MCF 10A (cell line): ENCODE results near the gene FILIP1. TPM values are rescaled to one million over a fixed set of nuclear protein-coding genes. Genes with fewer than 3 reads are reported as not detected.

Experiments
- BruUV-seq: library from RNA; stranded (reverse); fragments of 400-500 nt; replicated peaks from 2 replicates; lab custom pipeline; 2021; lab: Mats Ljungman, UMichigan
- CTCF ChIA-PET: fragments of 300-600 bp; sonication (Branson Sonifier 250); formaldehyde crosslinking; extraction: SDS; loops from one replicate; lab custom pipeline; 2021; ENCODE audit warnings: antibody characterized with exemption, inconsistent platforms; lab: Yijun Ruan, JAX
- POLR2A ChIA-PET: fragments of 300-600, 350-650 bp; sonication (Branson Sonifier 250); formaldehyde crosslinking; extraction: SDS; loops from one replicate; lab custom pipeline; 2020; ENCODE audit warnings: antibody characterized with exemption, inconsistent platforms; lab: Yijun Ruan, JAX
- DNase-seq: peaks from one replicate; pipeline ENCODE4 v3.0.0-alpha.2; 2018; ENCODE audit not compliant: unreplicated experiment
- H3K27ac Mint-ChIP-seq: one replicate; pipeline ENCODE4 v1.8.0; 2022; ENCODE audit warnings: mild to moderate bottlenecking, low read depth, mixed read lengths; ENCODE audit not compliant: unreplicated experiment
- H3K27me3 Mint-ChIP-seq: one replicate; pipeline ENCODE4 v1.8.0; 2022; ENCODE audit warnings: mixed read lengths; ENCODE audit not compliant: insufficient read depth, unreplicated experiment
- H3K36me3 Mint-ChIP-seq: one replicate; pipeline ENCODE4 v1.8.0; 2022; ENCODE audit warnings: mild to moderate bottlenecking, moderate library complexity, mixed read lengths; ENCODE audit not compliant: insufficient read depth, unreplicated experiment
- H3K4me1 Mint-ChIP-seq: one replicate; pipeline ENCODE4 v1.8.0; 2022; ENCODE audit warnings: mixed read lengths; ENCODE audit not compliant: insufficient read depth, unreplicated experiment
- H3K4me3 Mint-ChIP-seq: one replicate; pipeline ENCODE4 v1.8.0; 2022; ENCODE audit warnings: mild to moderate bottlenecking, moderate library complexity, mixed read lengths; ENCODE audit not compliant: unreplicated experiment
- H3K9me3 Mint-ChIP-seq: one replicate; pipeline ENCODE4 v1.8.0; 2022; ENCODE audit warnings: mixed read lengths; ENCODE audit not compliant: unreplicated experiment
- CTCF ChIP-seq: fragments of 200-600 bp; IDR thresholded peaks from one replicate; pipeline ENCODE4 v1.8.0; 2022; ENCODE audit warnings: antibody characterized with exemption, mild to moderate bottlenecking; ENCODE audit not compliant: unreplicated experiment
- intact Hi-C: fragments of 100-400 bp; cut with micrococcal nuclease; formaldehyde crosslinking; loops from 2 replicates; pipeline ENCODE4 v1.14.1; 2022
- total RNA-seq: library from RNA; stranded (reverse); gene quantifications from 2 replicates; pipeline ENCODE4 v1.2.3, GENCODE V29; 2022

Gene FILIP1
- total RNA-seq, 1 experiment from 2014 or later: 0.14 TPM

- TF ChIP-seq CTCF: no peak
- no peaks in the 10 kb centered on the region for H3K36me3 Mint-ChIP-seq
- H3K4me3 Mint-ChIP-seq: no peak overlapping the region
- no peaks in the 10 kb centered on the region for H3K4me1 Mint-ChIP-seq
- ChIA-PET CTCF (interaction anchor here (0.7 to 1.4 kb wide), 4 partner anchors 10 to 157 kb away, joined by 3 to 6 read pairs (median 4); no protein-coding TSS in a partner anchor), POLR2A (interaction anchor here (0.7 to 1.1 kb wide), 2 partner anchors 71 to 170 kb away, joined by 3 read pairs; no protein-coding TSS in a partner anchor)
- intact Hi-C loops: no loop called here
- BruUV-seq: no TSS peak
- no peak for DNase-seq
- H3K27ac Mint-ChIP-seq: no peak overlapping the region
- no peaks in the 10 kb centered on the region for H3K27me3 Mint-ChIP-seq
- no peaks in the 10 kb centered on the region for H3K9me3 Mint-ChIP-seq
Measured at GRCh38 chr6:75376347-75377024, 117.1 kb downstream of the FILIP1 start.

GRCh38 chr6:75374961-75375400, 118.6 kb downstream of the FILIP1 start:
- H3K36me3 Mint-ChIP-seq: no peaks in the 10 kb centered on the region
- DNase-seq: no peak
- ChIA-PET POLR2A (no interaction called here), CTCF (interaction anchor here (0.6 to 1.2 kb wide), 4 partner anchors 13 to 132 kb away, joined by 3 to 4 read pairs (median 4); partner anchors contain the start of gene COX7A2)
- no peak overlapping the region for H3K27ac Mint-ChIP-seq
- no peaks in the 10 kb centered on the region for H3K4me1 Mint-ChIP-seq
- no TSS peak for BruUV-seq
- no peaks in the 10 kb centered on the region for H3K9me3 Mint-ChIP-seq
- no peak overlapping the region for H3K4me3 Mint-ChIP-seq
- no peak for TF ChIP-seq CTCF
- H3K27me3 Mint-ChIP-seq: no peaks in the 10 kb centered on the region
- intact Hi-C loops: no loop called here

GRCh38 chr6:75372884-75373283, 120.7 kb downstream of the FILIP1 start:
- no peak overlapping the region for H3K4me3 Mint-ChIP-seq
- H3K27ac Mint-ChIP-seq: no peak overlapping the region
- DNase-seq: no peak
- TF ChIP-seq CTCF: no peak
- CTCF ChIA-PET: interaction anchor here (0.5 to 0.6 kb wide), 2 partner anchors 23 to 162 kb away, joined by 3 to 5 read pairs; no protein-coding TSS in a partner anchor
- no peaks in the 10 kb centered on the region for H3K36me3 Mint-ChIP-seq
- no peaks in the 10 kb centered on the region for H3K4me1 Mint-ChIP-seq
- no TSS peak for BruUV-seq
- POLR2A ChIA-PET: no interaction called here
- intact Hi-C loops: no loop called here
- no peaks in the 10 kb centered on the region for H3K27me3 Mint-ChIP-seq
- H3K9me3 Mint-ChIP-seq: no peaks in the 10 kb centered on the region

- Mint-ChIP-seq H3K9me3 (no peaks in the 10 kb centered on the region), H3K4me3 (no peak overlapping the region), H3K4me1 (no peaks in the 10 kb centered on the region), H3K36me3 (no peaks in the 10 kb centered on the region), H3K27me3 (no peaks in the 10 kb centered on the region), H3K27ac (no peak overlapping the region)
- ChIA-PET POLR2A (no interaction called here), CTCF (interaction anchor here (1.1 to 4.2 kb wide), 2 partner anchors 103 to 158 kb away, joined by 3 to 32 read pairs; no protein-coding TSS in a partner anchor)
- TF ChIP-seq CTCF: no peak
- intact Hi-C loops: no loop called here
- no peak for DNase-seq
- BruUV-seq: no TSS peak
Measured at GRCh38 chr6:75370011-75370410, 123.6 kb downstream of the FILIP1 start.
